Measurements from ENCODE around the gene CDAN1. TPM values are rescaled to one million over a fixed set of nuclear protein-coding genes. Genes with fewer than 3 reads are reported as not detected.

The CDAN1 gene
- total and polyA plus RNA-seq, 4 donors = 2.4 to 9.5 (median 7.1) TPM

DNA sequence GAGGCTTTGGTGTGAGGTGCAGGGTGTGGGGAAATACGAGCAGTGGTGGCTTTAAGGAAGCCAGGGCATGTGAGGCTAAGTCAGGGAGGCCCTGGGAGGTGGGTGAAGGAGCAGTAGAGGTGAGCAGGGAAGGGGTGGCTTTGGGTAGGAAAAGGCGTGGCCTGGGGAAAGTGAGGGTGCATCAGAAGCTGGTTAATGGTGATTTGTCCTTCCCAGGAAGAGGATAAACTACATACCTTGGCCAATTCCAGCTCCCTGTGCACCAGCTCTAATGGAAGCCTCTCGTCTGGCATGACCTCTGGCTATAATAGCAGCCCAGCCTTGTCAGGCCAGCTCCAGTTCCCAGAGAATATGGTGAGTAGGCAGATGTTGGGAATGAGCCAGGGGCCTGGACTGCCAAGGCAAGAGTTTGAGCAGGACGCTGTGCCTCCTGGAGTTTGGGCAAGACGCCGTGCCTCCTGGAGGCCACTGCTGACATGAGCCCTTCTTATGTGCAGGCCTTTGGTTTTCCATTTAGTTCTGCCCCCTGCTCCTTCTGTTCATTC is 41.3 kb downstream of the CDAN1 start:
- DNase-seq (ENCODE audit: low spot score) = no peak
- H3K4me1 ChIP-seq (ENCODE audit: control insufficient read depth in 4 of 4, insufficient read depth in 4 of 4, low read length in 3 of 4) = no peaks in the 10 kb centered on the region
- no peaks in the 10 kb centered on the region for H3K9me3 ChIP-seq (ENCODE audit: control insufficient read depth in 4 of 4, low read length in 3 of 4)
- 94% methylated on average over 6 of the region's 6 CpGs for WGBS
- no peak for TF ChIP-seq NR2F2 (IDR thresholded peaks at IDR 0.05)
- no peak for TF ChIP-seq FOXA1 (IDR thresholded peaks at IDR 0.05)
- TF ChIP-seq TAF1 (conservative IDR thresholded peaks at IDR 0.05) = no peak
- TF ChIP-seq GABPA (IDR thresholded peaks at IDR 0.05 in 1 of 2, conservative IDR thresholded peaks at IDR 0.05 in 1 of 2) = no peak
- no peak for TF ChIP-seq RAD21 (IDR thresholded peaks at IDR 0.05)
- TF ChIP-seq YY1 (IDR thresholded peaks at IDR 0.05) = no peak
- TF ChIP-seq SP1 (IDR thresholded peaks at IDR 0.05) = no peak
- TF ChIP-seq, protein P1, sequence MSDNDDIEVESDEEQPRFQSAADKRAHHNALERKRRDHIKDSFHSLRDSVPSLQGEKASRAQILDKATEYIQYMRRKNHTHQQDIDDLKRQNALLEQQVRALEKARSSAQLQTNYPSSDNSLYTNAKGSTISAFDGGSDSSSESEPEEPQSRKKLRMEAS (IDR thresholded peaks at IDR 0.05) = no peak
- no peaks in the 10 kb centered on the region for H3K27me3 ChIP-seq (ENCODE audit: control insufficient read depth in 4 of 4, insufficient read depth in 4 of 4, low read length in 3 of 4)
- no peak overlapping the region for H3K4me3 ChIP-seq (ENCODE audit: low read depth in 1 of 3, low read length in 3 of 3)
- peaks cover 0 to 1% (median 0%) of the 10 kb centered on the region in 4 donors for H3K36me3 ChIP-seq (ENCODE audit: control insufficient read depth in 4 of 4, insufficient read depth in 3 of 4, low read depth in 1 of 4, low read length in 3 of 4)
- no peak overlapping the region for H3K27ac ChIP-seq (ENCODE audit: low read depth in 1 of 2, low read length in 2 of 2)
- H3K9ac ChIP-seq (ENCODE audit: low read depth in 1 of 2, low read length in 2 of 2) = no peak overlapping the region

DNA sequence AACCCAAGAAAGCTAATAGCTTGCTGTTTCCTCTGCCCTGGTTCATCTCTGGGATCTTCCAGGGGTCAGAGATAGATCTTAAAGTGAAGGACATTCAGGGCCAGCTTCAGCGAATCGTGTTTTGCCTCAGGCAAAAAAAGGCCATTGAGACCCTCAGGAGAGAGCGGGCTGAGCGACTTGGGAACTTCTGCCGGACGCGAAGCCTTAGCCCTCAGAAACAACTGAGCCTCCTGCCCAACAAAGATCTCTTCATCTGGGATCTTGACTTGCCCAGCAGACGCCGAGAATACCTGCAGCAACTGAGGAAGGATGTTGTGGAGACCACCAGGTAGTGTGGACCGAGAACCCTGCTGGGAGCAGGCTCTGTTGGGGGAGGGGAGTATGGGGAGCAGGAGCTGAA is 42.5 kb downstream of the CDAN1 start:
- Histone ChIP-seq H3K4me3 (ENCODE audit: low read depth in 1 of 3, low read length in 3 of 3) (no peak overlapping the region), H3K36me3 (ENCODE audit: control insufficient read depth in 4 of 4, insufficient read depth in 3 of 4, low read depth in 1 of 4, low read length in 3 of 4) (peaks cover 0 to 1% (median 0%) of the 10 kb centered on the region in 4 donors), H3K4me1 (ENCODE audit: control insufficient read depth in 4 of 4, insufficient read depth in 4 of 4, low read length in 3 of 4) (no peaks in the 10 kb centered on the region), H3K9ac (ENCODE audit: low read depth in 1 of 2, low read length in 2 of 2) (no peak overlapping the region), H3K27me3 (ENCODE audit: control insufficient read depth in 4 of 4, insufficient read depth in 4 of 4, low read length in 3 of 4) (no peaks in the 10 kb centered on the region), H3K27ac (ENCODE audit: low read depth in 1 of 2, low read length in 2 of 2) (no peak overlapping the region), H3K9me3 (ENCODE audit: control insufficient read depth in 4 of 4, low read length in 3 of 4) (no peaks in the 10 kb centered on the region)
- DNase-seq (ENCODE audit: low spot score) = no peak
- WGBS = 96% methylated on average over 10 of the region's 10 CpGs
- TF ChIP-seq FOXA1 (IDR thresholded peaks at IDR 0.05) (no peak), FOXA2 (IDR thresholded peaks at IDR 0.05) (no peak), TAF1 (conservative IDR thresholded peaks at IDR 0.05) (no peak), GABPA (IDR thresholded peaks at IDR 0.05 in 1 of 2, conservative IDR thresholded peaks at IDR 0.05 in 1 of 2) (no peak)
- TF ChIP-seq, protein P1 (IDR thresholded peaks at IDR 0.05) = no peak

DNA sequence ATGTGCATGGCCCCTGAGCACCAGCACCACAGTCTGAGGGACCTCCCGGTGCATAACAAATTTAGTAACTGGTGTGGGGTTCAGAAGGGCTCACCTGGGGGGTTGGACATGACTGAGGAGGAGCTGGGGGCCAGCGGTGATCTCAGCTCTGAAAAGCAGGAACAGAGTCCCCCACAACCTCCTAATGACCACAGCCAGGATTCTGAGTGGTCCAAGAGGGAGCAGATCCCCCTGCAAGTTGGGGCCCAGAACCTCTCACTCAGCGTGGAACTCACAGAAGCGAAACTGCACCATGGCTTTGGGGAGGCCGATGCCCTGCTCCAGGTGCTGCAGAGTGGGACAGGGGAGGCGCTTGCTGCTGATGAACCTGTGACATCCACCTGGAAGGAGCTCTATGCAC is 43.0 kb downstream of the CDAN1 start:
- H3K27ac ChIP-seq (ENCODE audit: low read depth in 1 of 2, low read length in 2 of 2) = no peak overlapping the region
- TF ChIP-seq ATF3 (IDR thresholded peaks at IDR 0.05) (no peak), HNF4A (conservative IDR thresholded peaks at IDR 0.05) (no peak), TAF1 (conservative IDR thresholded peaks at IDR 0.05) (no peak), CTCF (IDR thresholded peaks at IDR 0.05; ENCODE audit: low read depth, low read length, missing input control) (no peak), ZBTB33 (IDR thresholded peaks at IDR 0.05) (no peak), SP1 (IDR thresholded peaks at IDR 0.05) (no peak)
- no peaks in the 10 kb centered on the region for H3K27me3 ChIP-seq (ENCODE audit: control insufficient read depth in 4 of 4, insufficient read depth in 4 of 4, low read length in 3 of 4)
- WGBS = 97% methylated on average over 6 of the region's 6 CpGs
- H3K9me3 ChIP-seq (ENCODE audit: control insufficient read depth in 4 of 4, low read length in 3 of 4) = no peaks in the 10 kb centered on the region
- H3K36me3 ChIP-seq (ENCODE audit: control insufficient read depth in 4 of 4, insufficient read depth in 3 of 4, low read depth in 1 of 4, low read length in 3 of 4) = peaks cover 0 to 1% (median 0%) of the 10 kb centered on the region in 4 donors
- H3K9ac ChIP-seq (ENCODE audit: low read depth in 1 of 2, low read length in 2 of 2) = no peak overlapping the region
- H3K4me1 ChIP-seq (ENCODE audit: control insufficient read depth in 4 of 4, insufficient read depth in 4 of 4, low read length in 3 of 4) = no peaks in the 10 kb centered on the region
- DNase-seq (ENCODE audit: low spot score) = no peak
- H3K4me3 ChIP-seq (ENCODE audit: low read depth in 1 of 3, low read length in 3 of 3) = no peak overlapping the region

Measured in liver (tissue), 9 donors.